Measurements from ENCODE around the gene GRM1.

GRCh38 chr6:146304181-146304580 is 275.3 kb downstream of the GRM1 start:
- TF ChIP-seq CTCF (conservative IDR thresholded peaks at IDR 0.05 in 1 of 2, IDR thresholded peaks at IDR 0.05 in 1 of 2; ENCODE audit: low read depth in 1 of 2, low read length in 2 of 2): no peak
- TF ChIP-seq EZH2 (IDR thresholded peaks at IDR 0.05; ENCODE audit: low read length, missing control alignments): no peak
